ENCODE results near the gene MYH6. TPM values are rescaled to one million over a fixed set of nuclear protein-coding genes. Genes with fewer than 3 reads are reported as not detected.

The MYH6 gene
- total and polyA plus RNA-seq, 2 donors (not counting 1 experiment from before 2014, with no cell fraction given): not detected

- peaks cover 0 to 23% (median 3%) of the 10 kb centered on the region in 4 experiments for H3K27me3 ChIP-seq (replicated peaks in 1 of 4; ENCODE audit: control extremely low read depth in 1 of 4, control insufficient read depth in 3 of 4, insufficient read depth in 4 of 4, low read length in 3 of 4)
- Mint-ChIP-seq H3K27me3 (peaks cover 37% of the 10 kb centered on the region), H3K27ac (no peak overlapping the region), H3K4me1 (no peaks in the 10 kb centered on the region), H3K9me3 (ENCODE audit: insufficient read depth) (no peaks in the 10 kb centered on the region), H3K4me3 (no peak overlapping the region)
- H3K4me3 ChIP-seq (ENCODE audit: control extremely low read depth in 1 of 5, extremely low read depth in 1 of 5, insufficient read depth in 1 of 5, low read depth in 2 of 5, low read length in 4 of 5): no peak overlapping the region
- 91% methylated on average over 10 of the region's 11 CpGs for WGBS (ENCODE audit: insufficient coverage)
- H3K9me3 ChIP-seq (ENCODE audit: control extremely low read depth in 1 of 3, control insufficient read depth in 2 of 3, insufficient read depth in 1 of 3, low read length in 2 of 3): no peaks in the 10 kb centered on the region
- TF ChIP-seq EZH2 (IDR thresholded peaks at IDR 0.05; ENCODE audit: borderline replicate concordance, insufficient read depth, low read depth, low read length, poor library complexity, severe bottlenecking): no peak
- no peak for TF ChIP-seq CTCF (IDR thresholded peaks at IDR 0.05)
- H3K36me3 ChIP-seq (replicated peaks in 1 of 2; ENCODE audit: control extremely low read depth in 1 of 2, control insufficient read depth in 1 of 2, extremely low read depth in 1 of 2, insufficient read depth in 2 of 2, low read length in 1 of 2): no peaks in the 10 kb centered on the region
- H3K27ac ChIP-seq (ENCODE audit: low read length in 2 of 2): no peak overlapping the region
- ChIA-PET POLR2A (no interaction called here), CTCF (interaction anchor here (1.7 kb wide), 1 partner anchor 21 kb away, joined by 4 read pairs; no protein-coding TSS in a partner anchor)
- no peak overlapping the region for H2AFZ ChIP-seq (ENCODE audit: insufficient read depth, low read depth, low read length, poor library complexity, severe bottlenecking)
- intact Hi-C loops (cut with micrococcal nuclease): no loop called here
- no peak overlapping the region for H3K9ac ChIP-seq (ENCODE audit: low read length)
- no peak overlapping the region for H3K4me2 ChIP-seq (replicated peaks; ENCODE audit: low read depth, low read length, poor library complexity, severe bottlenecking)
- no peaks in the 10 kb centered on the region for H4K20me1 ChIP-seq (ENCODE audit: control insufficient read depth, insufficient read depth, low read length, poor library complexity, severe bottlenecking)
- DNase-seq (no peak), ATAC-seq (ENCODE audit: low read depth) (no peak)
- H3K79me2 ChIP-seq (ENCODE audit: control insufficient read depth, insufficient read depth, low read length): no peaks in the 10 kb centered on the region
- no peaks in the 10 kb centered on the region for H3K4me1 ChIP-seq (ENCODE audit: control insufficient read depth in 2 of 2, insufficient read depth in 2 of 2, low read length in 2 of 2)
Measured at GRCh38 chr14:23359167-23359626, 48.9 kb downstream of the MYH6 start.

- Mint-ChIP-seq H3K9me3 (ENCODE audit: insufficient read depth) (no peaks in the 10 kb centered on the region), H3K4me1 (no peaks in the 10 kb centered on the region), H3K27ac (no peak overlapping the region), H3K4me3 (no peak overlapping the region), H3K27me3 (peaks cover 38% of the 10 kb centered on the region)
- H3K4me1 ChIP-seq (ENCODE audit: control insufficient read depth in 2 of 2, insufficient read depth in 2 of 2, low read length in 2 of 2): no peaks in the 10 kb centered on the region
- H3K4me3 ChIP-seq (ENCODE audit: control extremely low read depth in 1 of 5, extremely low read depth in 1 of 5, insufficient read depth in 1 of 5, low read depth in 2 of 5, low read length in 4 of 5): no peak overlapping the region
- H3K27me3 ChIP-seq (replicated peaks in 1 of 4; ENCODE audit: control extremely low read depth in 1 of 4, control insufficient read depth in 3 of 4, insufficient read depth in 4 of 4, low read length in 3 of 4): peaks cover 0 to 24% (median 5%) of the 10 kb centered on the region in 4 experiments
- H2AFZ ChIP-seq (ENCODE audit: insufficient read depth, low read depth, low read length, poor library complexity, severe bottlenecking): no peak overlapping the region
- no peak overlapping the region for H3K4me2 ChIP-seq (replicated peaks; ENCODE audit: low read depth, low read length, poor library complexity, severe bottlenecking)
- ChIA-PET CTCF (interaction anchor here (1.5 to 1.7 kb wide), 2 partner anchors 21 kb away, joined by 4 read pairs; no protein-coding TSS in a partner anchor), POLR2A (no interaction called here)
- H3K27ac ChIP-seq (ENCODE audit: low read length in 2 of 2): no peak overlapping the region
- ATAC-seq (ENCODE audit: low read depth) (no peak), DNase-seq (no peak)
- H3K9ac ChIP-seq (ENCODE audit: low read length): no peak overlapping the region
- intact Hi-C loops (cut with micrococcal nuclease): no loop called here
- H4K20me1 ChIP-seq (ENCODE audit: control insufficient read depth, insufficient read depth, low read length, poor library complexity, severe bottlenecking): no peaks in the 10 kb centered on the region
- H3K79me2 ChIP-seq (ENCODE audit: control insufficient read depth, insufficient read depth, low read length): no peaks in the 10 kb centered on the region
- WGBS (ENCODE audit: insufficient coverage): 94% methylated on average over 12 of the region's 12 CpGs
- H3K9me3 ChIP-seq (ENCODE audit: control extremely low read depth in 1 of 3, control insufficient read depth in 2 of 3, insufficient read depth in 1 of 3, low read length in 2 of 3): no peaks in the 10 kb centered on the region
- no peak for TF ChIP-seq EZH2 (IDR thresholded peaks at IDR 0.05; ENCODE audit: borderline replicate concordance, insufficient read depth, low read depth, low read length, poor library complexity, severe bottlenecking)
- no peak for TF ChIP-seq CTCF (IDR thresholded peaks at IDR 0.05)
- no peaks in the 10 kb centered on the region for H3K36me3 ChIP-seq (replicated peaks in 1 of 2; ENCODE audit: control extremely low read depth in 1 of 2, control insufficient read depth in 1 of 2, extremely low read depth in 1 of 2, insufficient read depth in 2 of 2, low read length in 1 of 2)
Measured at GRCh38 chr14:23358553-23359166, 49.4 kb downstream of the MYH6 start.
